GDM1 (cell line): ENCODE measurements around the gene RARRES2.

Experiments
- DNase-seq: peaks from one replicate; lab custom pipeline; 2025; lab: John Stamatoyannopoulos, UW

Gene RARRES2

DNA sequence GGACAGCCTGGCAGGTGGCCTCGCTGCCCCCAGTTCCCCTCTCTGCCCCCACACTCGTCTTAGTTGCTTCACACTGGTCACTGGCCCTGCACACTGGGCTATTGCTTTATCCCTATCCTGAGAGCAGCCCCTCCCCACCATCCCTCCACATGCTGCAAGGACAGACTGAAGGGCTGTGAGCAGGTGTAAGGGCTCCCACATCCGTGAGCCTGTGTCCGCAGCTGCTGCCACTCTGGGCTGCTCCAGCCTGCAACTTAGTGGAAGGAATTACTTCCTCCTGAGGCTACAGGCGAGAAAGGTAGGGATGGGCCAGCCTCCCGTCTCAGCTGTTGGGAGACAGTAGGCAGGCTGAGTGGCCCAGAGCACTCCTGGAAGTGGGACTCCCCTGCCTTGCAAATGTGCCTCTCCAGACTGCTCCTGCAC is 3.8 kb downstream of the RARRES2 start:
- DNase-seq = no peak

DNA sequence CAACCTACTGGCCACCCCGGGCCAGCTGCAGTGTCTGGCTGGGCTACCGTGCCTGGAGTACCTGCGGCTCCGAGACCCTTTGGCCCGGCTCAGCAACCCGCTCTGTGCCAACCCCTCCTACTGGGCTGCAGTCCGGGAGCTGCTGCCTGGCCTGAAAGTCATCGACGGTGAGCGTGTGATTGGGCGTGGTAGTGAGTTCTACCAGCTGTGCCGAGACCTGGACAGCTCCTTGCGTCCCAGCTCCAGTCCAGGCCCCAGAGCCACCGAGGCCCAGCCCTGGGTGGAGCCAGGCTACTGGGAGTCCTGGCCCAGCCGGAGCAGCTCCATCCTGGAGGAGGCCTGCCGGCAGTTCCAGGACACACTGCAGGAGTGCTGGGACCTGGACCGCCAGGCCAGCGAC is 4.2 kb downstream of the RARRES2 start:
- DNase-seq = no peak

DNA sequence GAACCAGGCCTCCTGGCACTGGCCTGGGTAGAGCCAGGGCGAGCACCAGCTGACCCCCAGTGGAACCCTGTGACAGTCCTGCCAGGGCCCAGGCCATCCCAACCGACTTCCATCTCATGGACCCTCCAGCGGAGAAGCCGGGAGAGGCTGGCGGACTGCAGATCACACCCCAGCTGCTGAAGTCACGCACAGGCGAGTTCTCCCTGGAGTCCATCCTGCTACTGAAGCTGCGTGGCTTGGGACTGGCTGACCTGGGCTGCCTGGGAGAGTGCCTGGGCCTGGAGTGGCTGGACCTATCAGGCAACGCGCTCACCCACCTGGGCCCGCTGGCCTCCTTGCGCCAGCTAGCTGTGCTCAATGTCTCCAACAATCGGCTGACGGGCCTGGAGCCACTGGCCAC is 4.7 kb downstream of the RARRES2 start:
- no peak for DNase-seq

DNA sequence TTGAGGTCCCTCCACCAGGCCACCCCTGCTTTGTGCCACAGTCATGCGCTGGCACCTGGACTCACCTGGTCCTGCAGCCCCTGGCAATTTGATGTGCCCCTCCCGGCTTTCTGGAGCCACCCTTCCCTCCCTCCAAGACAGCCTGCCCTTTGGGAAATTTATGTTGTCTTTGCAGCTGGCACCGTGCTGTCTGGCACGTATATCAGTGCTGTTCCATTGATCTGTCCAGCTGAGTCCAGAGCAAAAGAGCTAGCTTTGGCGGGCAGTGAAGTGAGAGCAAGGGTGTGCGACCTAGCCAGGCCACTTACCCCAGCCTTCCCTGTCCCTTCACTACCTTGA is 5.7 kb downstream of the RARRES2 start:
- DNase-seq = no peak

DNA sequence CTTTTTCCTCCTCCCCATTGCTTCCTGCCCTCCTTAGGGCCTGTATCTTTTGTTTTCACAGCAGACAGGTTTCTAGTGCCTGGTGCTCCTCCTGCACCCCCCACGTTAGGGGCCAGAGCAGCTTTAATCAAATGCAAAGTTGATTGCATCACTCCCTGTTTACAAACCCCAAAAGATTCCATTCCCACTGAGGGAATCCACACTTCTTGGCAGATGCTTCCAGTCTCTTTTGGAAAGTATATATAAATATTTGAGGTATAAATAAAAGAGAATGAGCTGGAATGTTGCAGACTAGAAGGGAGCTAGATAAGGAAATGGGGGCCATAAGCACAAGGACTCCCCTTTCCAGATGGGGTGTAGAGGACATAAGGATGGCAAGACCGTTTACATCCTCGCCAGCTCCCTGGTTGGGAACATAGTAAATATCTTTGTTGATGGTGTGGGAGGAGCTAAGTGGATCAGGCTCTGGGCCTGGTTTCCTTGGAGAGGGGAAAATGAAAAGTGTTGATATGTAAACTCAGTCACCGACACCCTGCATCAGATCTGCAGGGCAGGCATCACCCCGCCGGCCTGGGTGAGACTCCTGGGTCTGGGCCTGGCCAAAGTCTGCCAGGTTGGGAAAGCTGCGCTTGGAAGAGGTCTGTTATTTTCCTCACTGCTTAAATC is 6.2 kb downstream of the RARRES2 start:
- no peak for DNase-seq

DNA sequence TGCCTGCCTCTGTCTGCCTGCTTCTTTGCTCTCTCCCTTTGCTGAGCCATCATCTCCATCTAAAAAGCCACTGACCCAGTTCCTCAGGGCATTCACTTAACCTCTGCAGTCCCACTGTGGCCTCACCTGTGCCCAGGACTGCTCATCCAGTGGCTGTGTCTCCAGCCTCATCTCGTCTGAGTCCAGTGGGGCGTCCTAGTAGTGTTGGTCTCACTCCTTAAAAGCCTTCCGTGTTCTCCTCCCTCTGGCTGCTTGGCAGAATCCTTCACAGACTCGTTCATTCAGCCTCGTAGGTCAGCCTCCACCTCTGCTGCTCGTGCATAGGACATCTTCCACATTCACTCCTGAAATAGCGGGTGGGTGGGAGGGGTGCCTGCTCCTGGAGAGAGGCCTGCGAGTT is 7.3 kb downstream of the RARRES2 start:
- no peak for DNase-seq

DNA sequence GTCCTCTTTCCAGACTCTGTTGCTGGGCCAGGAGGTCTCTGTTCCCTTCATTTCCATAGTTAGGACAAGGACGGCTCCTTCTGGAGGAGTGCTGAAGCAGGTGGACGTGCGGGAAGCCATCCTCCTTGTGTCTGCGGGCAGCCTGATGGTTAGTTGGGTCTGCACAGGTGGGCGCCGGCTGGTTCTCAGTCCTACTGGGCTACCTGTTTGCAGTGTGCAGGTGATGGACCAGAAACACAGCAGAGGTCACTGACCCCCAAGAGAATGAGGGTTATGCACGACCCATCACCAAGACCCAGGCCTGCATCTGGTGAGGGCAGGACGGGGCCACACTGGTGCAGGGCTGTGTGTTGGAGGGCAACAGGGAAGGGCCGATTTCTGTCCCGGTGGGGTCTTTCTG is 7.8 kb downstream of the RARRES2 start:
- no peak for DNase-seq

DNA sequence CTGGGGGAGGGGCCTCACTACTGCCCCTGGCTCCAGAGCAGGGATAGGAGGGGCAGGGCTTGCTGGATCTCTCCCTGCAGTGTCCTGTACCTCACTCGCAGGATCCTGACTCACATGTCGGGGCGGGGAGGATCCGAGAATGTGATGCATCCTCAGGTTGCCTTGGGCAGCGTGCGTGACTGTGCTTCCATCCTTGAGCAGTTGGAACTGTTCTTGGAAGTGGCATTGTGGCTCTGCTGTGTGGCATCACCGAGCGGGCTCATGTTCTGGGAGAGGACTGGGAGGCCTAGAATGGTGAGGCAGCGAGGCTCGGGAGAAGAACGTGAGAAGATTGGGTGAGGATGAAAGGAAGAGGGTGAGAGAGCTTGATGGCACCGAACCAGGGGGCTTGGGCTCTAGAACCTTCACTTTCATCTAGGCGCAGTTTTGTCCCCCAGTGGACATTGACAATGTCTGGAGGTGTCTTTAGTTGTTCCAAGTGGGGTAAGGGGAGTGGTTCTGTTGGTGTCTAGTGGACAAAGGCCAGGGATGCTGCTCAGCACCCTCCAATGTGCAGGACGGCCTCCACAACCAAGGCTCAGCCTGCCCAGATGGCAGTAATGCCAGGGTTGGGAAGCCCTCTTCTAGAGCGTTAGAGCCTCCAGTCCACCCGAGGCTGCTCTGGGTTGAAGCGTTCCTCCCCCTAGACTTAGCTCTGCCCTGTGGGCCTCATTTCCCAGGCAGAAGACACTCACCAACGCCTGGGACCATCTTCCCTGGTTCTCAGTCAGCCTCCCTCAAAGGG is 8.4 kb downstream of the RARRES2 start:
- no peak for DNase-seq

DNA sequence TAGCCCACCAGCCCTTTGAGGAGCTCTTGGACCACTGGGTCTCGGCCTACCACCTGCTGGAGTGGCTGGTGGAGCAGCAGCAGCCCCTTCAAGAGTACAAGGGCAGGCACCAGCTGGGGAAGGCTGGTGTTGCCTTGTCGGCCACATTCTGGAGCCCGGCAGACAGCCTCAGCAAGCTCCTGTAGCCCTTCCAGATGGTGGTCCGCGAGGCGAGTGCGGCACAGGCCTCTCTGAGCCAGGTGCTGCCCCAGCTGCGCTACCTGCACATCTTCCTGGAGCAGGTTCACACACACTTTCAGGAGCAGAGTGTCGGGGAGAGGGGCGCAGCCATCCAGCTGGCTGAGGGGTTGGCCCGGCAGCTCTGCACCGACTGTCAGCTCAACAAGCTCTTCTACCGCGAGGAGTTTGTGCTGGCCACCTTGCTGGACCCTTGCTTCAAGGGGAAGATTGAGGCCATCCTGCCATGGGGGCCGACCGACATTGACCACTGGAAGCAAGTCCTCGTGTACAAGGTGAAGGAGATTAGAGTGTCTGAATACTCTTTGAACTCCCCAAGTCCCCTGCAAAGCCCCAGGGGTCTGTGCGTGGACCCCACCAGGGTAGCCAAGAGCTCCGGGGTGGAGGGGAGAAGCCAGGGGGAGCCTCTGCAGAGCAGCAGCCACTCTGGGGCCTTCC is 11.1 kb downstream of the RARRES2 start:
- DNase-seq = no peak

DNA sequence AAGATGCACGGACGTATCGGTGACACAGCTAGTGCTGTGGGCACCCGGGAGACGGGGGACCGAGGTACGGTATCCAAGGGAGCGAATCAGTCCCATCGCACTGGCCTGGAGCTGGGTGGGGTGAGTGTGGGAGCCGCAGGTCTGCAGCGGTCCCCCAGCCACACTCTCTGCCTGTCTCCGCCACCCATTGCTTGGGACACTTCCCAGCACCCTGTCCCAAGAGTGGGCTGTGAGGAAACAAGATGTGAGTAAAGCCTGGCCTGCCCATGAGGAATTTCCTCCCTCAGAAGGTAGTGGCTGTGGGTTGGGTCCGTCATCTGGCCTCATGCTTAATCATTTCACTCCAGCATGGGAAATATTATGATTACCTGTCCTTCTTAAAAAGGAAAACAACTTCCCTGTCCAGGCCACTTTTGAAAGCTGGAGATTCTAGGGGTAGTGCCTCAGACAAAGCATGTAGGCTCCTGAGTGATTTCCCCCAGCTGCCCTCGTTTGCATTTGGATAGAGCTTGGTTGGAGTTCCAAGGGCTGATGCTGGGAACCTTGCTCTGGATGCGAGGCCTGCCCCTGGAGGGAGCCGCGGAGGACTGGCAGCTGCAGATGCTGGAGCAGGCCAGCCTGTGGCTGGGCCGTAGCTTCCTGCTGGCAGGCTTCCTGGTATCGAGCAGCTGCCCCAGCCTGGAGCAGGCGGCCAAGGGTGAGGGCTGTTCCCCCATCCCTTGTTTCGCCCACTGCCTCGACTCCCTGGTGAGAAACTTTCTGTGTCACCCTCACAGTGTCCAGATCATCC is 11.9 kb downstream of the RARRES2 start:
- DNase-seq = no peak

DNA sequence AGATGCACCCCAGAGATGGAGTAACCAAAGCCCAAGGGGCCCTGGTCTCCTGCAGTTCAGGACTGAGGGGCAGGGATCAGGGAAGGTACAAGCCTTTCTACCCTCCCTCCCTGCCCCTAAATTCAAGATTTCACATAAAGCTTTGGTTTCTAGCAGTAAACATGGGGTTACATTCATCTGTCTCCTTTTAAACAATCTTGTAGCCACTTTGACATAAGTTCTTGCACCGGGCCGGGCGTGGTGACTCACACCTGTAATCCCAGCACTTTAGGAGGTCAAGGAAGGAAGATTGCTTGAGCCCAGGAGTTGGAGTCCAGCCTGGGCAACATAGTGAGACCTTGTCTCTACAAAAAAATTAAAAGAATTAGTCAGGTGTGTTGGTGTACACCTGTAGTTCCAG is 14.1 kb downstream of the RARRES2 start:
- DNase-seq = no peak

DNA sequence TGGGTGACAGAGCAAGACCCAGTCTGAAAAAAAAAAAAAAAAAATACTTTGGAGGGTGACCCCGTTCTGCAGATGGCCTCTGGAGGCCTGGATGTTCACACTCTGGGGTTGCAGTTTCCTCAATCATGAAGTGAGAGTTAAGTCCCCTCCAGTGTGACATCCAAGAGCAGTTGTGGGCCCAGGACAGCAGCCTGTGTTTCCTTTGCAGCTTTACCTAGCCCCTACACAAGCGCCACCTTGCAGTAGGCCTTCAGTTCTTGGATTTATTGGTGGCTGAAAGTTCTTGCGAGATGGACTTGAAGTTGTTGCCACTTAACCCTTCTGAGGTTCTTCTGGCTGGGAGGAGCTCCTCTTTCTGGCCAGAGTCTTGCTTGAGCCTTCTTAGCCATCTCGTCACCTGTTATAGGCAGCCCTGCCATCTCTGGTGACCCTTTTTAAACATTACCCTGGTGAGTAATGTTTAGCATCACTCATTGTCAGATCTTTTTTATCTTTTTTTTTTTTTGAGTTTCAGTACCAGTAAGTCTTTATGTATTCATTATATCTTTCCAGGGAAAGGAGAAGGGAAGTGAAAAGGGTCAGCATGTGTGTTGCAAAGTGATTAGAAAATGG is 14.7 kb downstream of the RARRES2 start:
- no peak for DNase-seq

DNA sequence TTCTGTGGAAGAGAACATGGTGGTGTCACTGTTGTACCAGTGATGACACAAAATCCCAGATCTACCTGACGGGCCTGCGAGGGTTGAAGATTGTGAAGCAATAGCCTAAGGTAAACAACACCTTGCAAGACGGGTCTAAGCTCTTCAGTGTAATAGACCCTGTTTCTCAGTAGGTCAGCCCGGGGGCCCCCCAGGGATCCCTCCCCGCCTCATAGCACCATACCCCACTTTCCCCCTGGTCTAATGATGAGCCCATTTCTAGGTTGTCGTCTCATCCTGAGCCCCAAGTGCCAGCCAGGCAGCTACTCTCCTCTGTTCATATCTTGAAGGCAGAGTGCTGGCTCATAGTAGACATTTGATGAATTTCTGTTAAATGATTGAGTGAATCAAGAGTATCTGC is 15.5 kb downstream of the RARRES2 start:
- no peak for DNase-seq

DNA sequence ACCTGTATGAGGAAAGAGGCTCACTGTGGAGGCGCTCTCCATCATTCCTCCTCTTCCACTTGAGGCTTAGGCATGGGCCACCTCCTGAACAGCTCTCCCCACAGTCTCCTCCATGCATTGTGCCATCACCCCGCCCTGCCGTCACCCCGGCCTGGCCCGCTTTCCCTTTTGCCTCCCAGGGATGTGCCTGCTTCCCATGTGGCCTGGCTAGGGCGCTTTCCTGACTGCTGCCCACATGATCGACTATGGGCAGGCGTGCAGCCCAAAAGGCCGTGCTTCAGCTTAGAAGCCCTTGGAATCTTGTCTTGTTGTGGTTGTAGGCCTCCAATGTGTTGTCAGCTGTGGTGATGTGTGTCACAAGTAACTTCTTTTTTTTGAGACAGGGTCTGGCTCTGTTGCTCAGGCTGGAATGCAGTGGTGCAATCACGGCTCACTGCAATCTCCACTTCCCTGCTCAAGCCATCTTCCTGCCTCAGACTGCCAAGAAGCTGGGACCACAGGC is 16.3 kb downstream of the RARRES2 start:
- DNase-seq = no peak

DNA sequence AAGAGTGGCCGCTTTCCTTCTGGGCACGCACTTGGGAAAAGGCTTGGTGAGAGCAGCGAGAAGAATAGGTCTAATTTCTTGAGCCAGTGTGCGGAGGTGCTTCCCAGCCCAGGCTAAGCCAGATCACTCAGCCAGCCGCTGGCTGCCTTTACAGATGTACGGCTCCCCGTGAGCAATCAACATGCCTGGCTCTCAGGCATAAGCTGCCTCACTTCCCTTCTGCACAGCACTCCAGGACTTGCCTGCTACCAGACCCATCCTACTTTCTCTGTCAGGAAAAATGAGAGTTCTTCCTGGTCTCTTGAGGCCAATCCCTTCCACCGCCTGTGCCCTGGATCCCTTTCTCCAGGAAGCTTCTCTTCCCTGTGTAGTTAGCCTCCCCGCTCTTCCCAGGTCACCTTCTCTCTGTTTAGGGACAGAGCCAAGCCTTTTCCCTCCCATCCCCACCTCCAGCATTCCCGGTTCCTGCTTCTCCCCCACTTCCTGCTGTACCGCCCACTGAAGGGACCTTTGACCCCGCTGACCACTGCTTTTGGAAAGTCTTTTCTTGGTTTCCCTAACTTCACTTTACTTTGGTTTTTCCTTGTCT is 17.0 kb downstream of the RARRES2 start:
- DNase-seq = no peak

DNA sequence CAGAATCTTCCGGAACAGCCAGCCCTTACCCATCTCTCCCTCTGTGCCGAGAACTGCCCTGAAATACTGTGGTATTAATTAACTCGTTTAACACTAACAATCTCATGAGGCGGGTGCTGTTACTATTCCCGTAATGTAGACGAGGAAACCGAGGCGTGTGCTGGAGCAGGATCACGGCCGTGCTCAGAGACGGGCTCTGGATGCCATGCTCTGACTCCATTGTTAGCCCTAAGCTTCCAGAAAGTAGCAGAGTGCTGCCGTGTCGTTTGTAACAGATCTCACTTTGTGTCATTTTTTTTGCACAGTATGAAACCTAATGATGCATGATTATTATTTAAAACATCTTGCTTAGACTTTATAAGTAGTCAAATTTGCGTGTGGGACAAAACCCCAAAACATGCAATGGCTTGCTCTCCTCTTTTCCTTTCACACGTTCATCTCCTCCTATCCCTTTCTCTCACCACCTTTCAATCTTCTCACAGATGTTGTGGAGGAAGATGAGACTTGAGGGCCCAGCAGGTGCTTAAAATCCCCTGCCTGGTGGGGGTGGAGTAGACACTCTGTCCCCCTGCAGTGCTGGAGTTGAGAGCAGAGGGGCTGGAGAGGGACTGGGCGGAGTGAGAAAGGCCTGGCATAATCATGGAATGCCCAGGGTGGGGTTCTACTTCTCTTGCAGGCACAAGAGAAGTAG is 17.6 kb downstream of the RARRES2 start:
- no peak for DNase-seq

DNA sequence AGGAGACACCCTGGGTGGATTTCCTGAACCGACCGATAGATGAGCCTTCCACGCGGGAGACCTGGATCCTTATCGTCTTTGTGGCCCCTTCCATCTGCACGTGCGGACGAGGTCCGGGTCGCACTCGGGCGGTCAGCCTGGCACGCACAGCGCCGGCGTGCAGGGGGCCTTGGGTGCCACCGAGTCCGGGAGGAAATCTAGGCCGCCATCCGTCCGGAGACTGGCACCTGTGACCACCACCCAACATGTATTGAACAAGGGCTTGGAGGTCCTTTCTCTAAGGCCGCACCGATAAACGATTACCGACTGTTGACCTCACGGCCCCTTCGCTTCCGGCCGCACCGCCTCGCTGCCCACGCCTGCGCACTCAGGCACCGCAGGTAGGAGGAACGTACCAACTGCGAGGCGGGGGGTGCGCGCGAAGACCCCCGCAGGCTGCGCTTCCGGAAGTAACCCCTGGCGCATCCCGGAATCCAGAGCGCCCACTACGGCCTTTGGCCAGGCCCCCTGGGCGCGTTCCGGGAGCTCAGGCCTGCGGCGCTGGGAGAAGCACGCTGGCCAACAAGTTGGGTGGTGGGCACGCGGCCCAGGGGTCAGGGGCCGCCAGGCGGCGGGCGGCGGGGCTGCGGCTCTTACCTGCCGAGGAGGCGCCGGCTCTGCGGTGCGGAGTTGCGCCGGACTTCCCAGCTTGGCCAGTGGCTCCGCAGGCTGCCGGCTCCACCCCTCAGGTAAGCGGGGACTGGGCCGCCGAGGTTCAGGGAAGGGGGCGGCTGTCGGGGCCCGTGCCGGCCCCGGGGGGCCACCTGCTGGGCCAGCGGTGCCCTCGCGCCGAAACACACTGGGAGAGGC is 18.4 kb downstream of the RARRES2 start, which contains the start of the genes ACTR3C and LRRC61:
ACTR3C (minus strand) TSS at position 713 of the 849 bp plus-strand sequence. CDS start 28,249 bp downstream, outside the sequence.
LRRC61 (plus strand) TSS at position 523 of the 849 bp plus-strand sequence. CDS start 13,507 bp downstream, outside the sequence.
- DNase-seq = no peak

DNA sequence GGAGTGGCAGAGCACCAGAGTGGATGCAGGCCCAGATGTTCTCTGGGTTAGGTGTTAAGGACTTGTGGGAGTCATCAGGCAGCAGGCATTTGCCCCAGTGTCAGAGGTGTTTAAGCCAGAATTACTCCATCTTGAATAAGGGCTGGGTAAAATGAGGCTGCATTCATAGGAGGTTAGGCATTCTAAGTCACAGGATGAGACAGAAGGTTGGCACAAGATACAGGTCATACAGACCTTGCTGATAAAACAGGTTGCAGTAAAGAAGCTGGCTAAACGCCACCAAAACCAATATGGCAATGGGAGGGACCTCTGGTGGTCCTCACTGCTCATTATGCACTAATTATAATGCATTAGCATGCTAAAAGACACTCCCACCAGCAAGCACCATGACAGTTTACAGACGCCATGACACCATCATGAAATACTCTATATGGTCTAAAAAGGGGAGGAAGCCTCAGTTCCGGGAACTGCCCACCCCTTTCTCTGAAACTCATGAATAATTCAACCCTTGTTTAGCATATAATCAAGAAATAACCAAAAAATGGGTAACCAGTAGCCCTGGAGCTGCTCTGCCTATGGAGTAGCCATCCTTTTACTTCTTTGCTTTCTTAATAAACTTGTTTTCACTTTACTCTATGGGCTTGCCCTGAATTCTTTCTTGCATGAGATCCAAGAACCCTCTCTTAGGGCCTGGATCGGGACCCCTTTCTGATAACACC is 19.2 kb downstream of the RARRES2 start:
- no peak for DNase-seq

DNA sequence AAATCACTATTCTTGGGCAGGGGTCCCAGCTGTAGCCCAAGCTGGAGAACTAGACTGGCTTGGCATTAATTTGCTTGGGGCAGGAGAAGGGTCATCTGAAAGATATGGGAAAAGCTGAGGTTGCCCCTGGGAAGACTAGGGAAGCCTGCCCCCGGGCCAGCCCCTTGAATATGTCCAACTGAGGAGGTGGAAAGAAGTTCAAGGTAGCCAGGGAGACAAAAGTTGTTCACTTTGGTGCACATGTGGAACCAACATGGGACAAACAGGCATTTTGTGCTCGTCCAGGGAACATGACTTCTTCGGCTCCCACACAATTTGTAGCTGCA is 19.7 kb downstream of the RARRES2 start:
- no peak for DNase-seq
